ENCODE results near the gene PSMD8.

- TF ChIP-seq EZH2phosphoT487 (IDR thresholded peaks at IDR 0.05; ENCODE audit: insufficient read depth, low read depth) (no peak), EZH2 (IDR thresholded peaks at IDR 0.05; ENCODE audit: insufficient read depth, poor library complexity, severe bottlenecking) (no peak)
These were observed 38.3 kb upstream of the PSMD8 start for GRCh38 chr19:38335949-38336637.
